HEK293 (cell line): ENCODE measurements around the gene COL13A1.

Experiments used
- CTCF ChIA-PET: fragments of 350-600 bp; formaldehyde crosslinking; extraction: SDS; loops from one replicate; lab custom pipeline; 2021; ENCODE audit warnings: antibody characterized with exemption; lab: Yijun Ruan, JAX
- POLR2A ChIA-PET: fragments of 300-600 bp; formaldehyde crosslinking; extraction: SDS; loops from one replicate; lab custom pipeline; 2020; ENCODE audit warnings: antibody characterized with exemption, inconsistent platforms; lab: Yijun Ruan, JAX
- H3K27ac ChIP-seq: fragments of 200-500 bp; sonication (Bioruptor generic); 2 replicates; pipeline ENCODE4 v1.5.1; 2014; ENCODE audit warnings: low read depth, low read length, control low read depth, inconsistent platforms; ENCODE audit errors: extremely low read depth
- H3K36me3 ChIP-seq, 2 experiments: fragments of 200-500 bp in 1 of 2; sonication (Bioruptor generic) in 1 of 2; 1 replicate in 1 of 2; 2 replicates in 1 of 2; pipeline ENCODE4 v1.5.1; 2014 to 2017; ENCODE audit warnings: inconsistent platforms in 2 of 2, low read length in 2 of 2; ENCODE audit not compliant: control insufficient read depth in 2 of 2, insufficient read depth in 1 of 2
- H3K4me1 ChIP-seq: fragments of 200-500 bp; sonication (Bioruptor generic); 2 replicates; pipeline ENCODE4 v1.5.1; 2014; ENCODE audit warnings: mild to moderate bottlenecking, low read length, inconsistent platforms; ENCODE audit not compliant: control insufficient read depth, insufficient read depth
- H3K4me3 ChIP-seq: 2 replicates; pipeline ENCODE4 v1.5.1; 2011; ENCODE audit warnings: low read depth, mild to moderate bottlenecking, control low read depth, low read length, moderate library complexity
- H3K9me3 ChIP-seq: fragments of 200-500 bp; sonication (Bioruptor generic); 2 replicates; pipeline ENCODE4 v1.5.1; 2014; ENCODE audit warnings: low read depth, low read length, inconsistent platforms; ENCODE audit not compliant: control insufficient read depth, insufficient read depth
- AEBP2 ChIP-seq: fragments of 450-650 bp; formaldehyde crosslinking; IDR thresholded peaks from 2 replicates; pipeline ENCODE4 v1.5.1; 2016; ENCODE audit warnings: missing biosample characterization, missing genetic modification characterization, borderline replicate concordance
- BCL11B ChIP-seq: fragments of 450-650 bp; formaldehyde crosslinking; IDR thresholded peaks from 2 replicates; pipeline ENCODE4 v1.5.1; 2016; ENCODE audit warnings: low read depth, missing biosample characterization, missing genetic modification characterization
- HIC1 ChIP-seq: fragments of 450-650 bp; formaldehyde crosslinking; IDR thresholded peaks from 2 replicates; pipeline ENCODE4 v1.5.1; 2016; ENCODE audit warnings: missing biosample characterization, missing genetic modification characterization
- KLF7 ChIP-seq: fragments of 450-650 bp; formaldehyde crosslinking; IDR thresholded peaks from 2 replicates; pipeline ENCODE4 v1.5.1; 2016; ENCODE audit warnings: missing biosample characterization, missing genetic modification characterization, borderline replicate concordance
- PBX3 ChIP-seq: sonication (generic); formaldehyde crosslinking; IDR thresholded peaks from 2 replicates; pipeline ENCODE4 v1.8.1; 2022; ENCODE audit warnings: mild to moderate bottlenecking, moderate library complexity, missing genetic modification reagents
- PRDM10 ChIP-seq: fragments of 450-650 bp; formaldehyde crosslinking; IDR thresholded peaks from 2 replicates; pipeline ENCODE4 v1.5.1; 2016; ENCODE audit warnings: missing biosample characterization, missing genetic modification characterization
- SCRT2 ChIP-seq: fragments of 450-650 bp; formaldehyde crosslinking; IDR thresholded peaks from 2 replicates; pipeline ENCODE4 v1.5.1; 2016; ENCODE audit warnings: missing biosample characterization, missing genetic modification characterization
- SP3 ChIP-seq: fragments of 450-650 bp; formaldehyde crosslinking; IDR thresholded peaks from 2 replicates; pipeline ENCODE4 v1.5.1; 2016; ENCODE audit warnings: missing biosample characterization, missing genetic modification characterization
- ZBTB48 ChIP-seq: fragments of 450-650 bp; formaldehyde crosslinking; IDR thresholded peaks from 2 replicates; pipeline ENCODE4 v1.5.1; 2016; ENCODE audit warnings: missing biosample characterization, missing genetic modification characterization
- ZNF140 ChIP-seq: fragments of 450-650 bp; formaldehyde crosslinking; IDR thresholded peaks from 2 replicates; pipeline ENCODE4 v1.5.1; 2016; ENCODE audit warnings: missing biosample characterization, missing genetic modification characterization
- ZNF214 ChIP-seq: fragments of 450-650 bp; formaldehyde crosslinking; IDR thresholded peaks from 2 replicates; pipeline ENCODE4 v1.5.1; 2017; ENCODE audit warnings: missing biosample characterization, mild to moderate bottlenecking, missing genetic modification characterization, borderline replicate concordance
- ZNF248 ChIP-seq: fragments of 450-650 bp; formaldehyde crosslinking; IDR thresholded peaks from 2 replicates; pipeline ENCODE4 v1.5.1; 2017; ENCODE audit warnings: missing biosample characterization, missing genetic modification characterization
- ZNF37A ChIP-seq: fragments of 450-650 bp; IDR thresholded peaks from 2 replicates; pipeline ENCODE4 v1.5.1; 2018; ENCODE audit warnings: missing biosample characterization, missing genetic modification characterization
- ZNF473 ChIP-seq: fragments of 450-650 bp; formaldehyde crosslinking; IDR thresholded peaks from 2 replicates; pipeline ENCODE4 v1.5.1; 2017; ENCODE audit warnings: missing biosample characterization, missing genetic modification characterization
- ZNF514 ChIP-seq: fragments of 450-650 bp; formaldehyde crosslinking; IDR thresholded peaks from 2 replicates; pipeline ENCODE4 v1.5.1; 2016; ENCODE audit warnings: missing biosample characterization, missing genetic modification characterization
- ZNF610 ChIP-seq: fragments of 450-650 bp; formaldehyde crosslinking; IDR thresholded peaks from 2 replicates; pipeline ENCODE4 v1.5.1; 2016; ENCODE audit warnings: missing biosample characterization, missing genetic modification characterization, borderline replicate concordance
- ZNF626 ChIP-seq: fragments of 450-650 bp; sonication (Bioruptor Pico); formaldehyde crosslinking; IDR thresholded peaks from 2 replicates; pipeline ENCODE4 v1.5.1; 2018; ENCODE audit warnings: missing biosample characterization, missing genetic modification characterization, inconsistent platforms
- ZNF654 ChIP-seq: fragments of 450-650 bp; formaldehyde crosslinking; IDR thresholded peaks from 2 replicates; pipeline ENCODE4 v1.5.1; 2016; ENCODE audit warnings: low read depth, missing biosample characterization, missing genetic modification characterization
- ZNF660 ChIP-seq: fragments of 450-650 bp; IDR thresholded peaks from 2 replicates; pipeline ENCODE4 v1.5.1; 2018; ENCODE audit warnings: missing biosample characterization, mild to moderate bottlenecking, missing genetic modification characterization
- ZNF677 ChIP-seq: fragments of 450-650 bp; IDR thresholded peaks from 2 replicates; pipeline ENCODE4 v1.5.0; 2018; ENCODE audit warnings: missing biosample characterization, mild to moderate bottlenecking, missing genetic modification characterization, moderate library complexity
- ZNF701 ChIP-seq: fragments of 450-650 bp; formaldehyde crosslinking; IDR thresholded peaks from 2 replicates; pipeline ENCODE4 v1.5.1; 2016; ENCODE audit warnings: missing biosample characterization, missing genetic modification characterization
- ZNF830 ChIP-seq: fragments of 450-650 bp; IDR thresholded peaks from 2 replicates; pipeline ENCODE4 v1.5.0; 2018; ENCODE audit warnings: missing biosample characterization, missing genetic modification characterization, low read depth, mild to moderate bottlenecking, moderate library complexity
- ZNF843 ChIP-seq: fragments of 450-650 bp; formaldehyde crosslinking; IDR thresholded peaks from 2 replicates; pipeline ENCODE4 v1.5.1; 2016; ENCODE audit warnings: missing biosample characterization, missing genetic modification characterization
- ZSCAN23 ChIP-seq: fragments of 450-650 bp; formaldehyde crosslinking; IDR thresholded peaks from 2 replicates; pipeline ENCODE4 v1.5.1; 2016; ENCODE audit warnings: missing biosample characterization, missing genetic modification characterization
- ZSCAN4 ChIP-seq: fragments of 450-650 bp; formaldehyde crosslinking; IDR thresholded peaks from 2 replicates; pipeline ENCODE4 v1.5.1; 2017; ENCODE audit warnings: missing biosample characterization, missing genetic modification characterization

Gene COL13A1

GRCh38 chr10:69936091-69936490, 134.4 kb downstream of the COL13A1 start:
- Histone ChIP-seq H3K9me3 (no peaks in the 10 kb centered on the region), H3K4me1 (no peaks in the 10 kb centered on the region), H3K4me3 (no peak overlapping the region), H3K36me3 (no peaks in the 10 kb centered on the region)
- CTCF ChIA-PET: interaction anchor here (0.6 to 2.7 kb wide), 4 partner anchors 21 to 133 kb away, joined by 3 to 13 read pairs (median 10); no protein-coding TSS in a partner anchor
- POLR2A ChIA-PET: no interaction called here
- TF ChIP-seq SCRT2 (tag by site-specific recombination) (peak; percentile 59), ZSCAN23 (tag by site-specific recombination) (no peak), BCL11B (tag by site-specific recombination) (no peak), ZBTB48 (tag by site-specific recombination) (no peak), PBX3 (CRISPR knock-in tag) (no peak), ZNF140 (tag by site-specific recombination) (no peak), HIC1 (no peak), ZNF473 (tag by site-specific recombination) (no peak), ZNF610 (tag by site-specific recombination) (no peak), ZNF660 (tag by site-specific recombination) (no peak), ZNF514 (tag by site-specific recombination) (no peak), ZNF248 (tag by site-specific recombination) (no peak), ZNF830 (tag by site-specific recombination) (no peak), ZNF654 (tag by site-specific recombination) (0 out of 2 replicates have a peak, but pooled peaks have one; percentile 3)
- TF ChIP-seq, all 188 proteins: peak for 2
- no peak overlapping the region for H3K27ac ChIP-seq

GRCh38 chr10:69938541-69938991, 136.9 kb downstream of the COL13A1 start:
- ChIA-PET POLR2A (no interaction called here), CTCF (interaction anchor here (0.8 kb wide), 1 partner anchor 37 kb away, joined by 3 read pairs; no protein-coding TSS in a partner anchor)
- Histone ChIP-seq H3K27ac (no peak overlapping the region), H3K36me3 (no peaks in the 10 kb centered on the region), H3K4me1 (no peaks in the 10 kb centered on the region), H3K4me3 (no peak overlapping the region), H3K9me3 (no peaks in the 10 kb centered on the region)
- TF ChIP-seq ZNF37A: no peak
- TF ChIP-seq ZNF701: no peak
- no peak for TF ChIP-seq KLF7 (tag by site-specific recombination)
- TF ChIP-seq ZNF843: no peak
- TF ChIP-seq SP3 (tag by site-specific recombination): no peak
- TF ChIP-seq ZNF214: no peak
- no peak for TF ChIP-seq PRDM10 (tag by site-specific recombination)
- no peak for TF ChIP-seq AEBP2 (tag by site-specific recombination)
- no peak for TF ChIP-seq ZNF677 (tag by site-specific recombination)
- no peak for TF ChIP-seq ZSCAN4
- TF ChIP-seq ZNF626 (tag by site-specific recombination): no peak
